HFFc6 (cell line): ENCODE results near the gene EHBP1L1. TPM values are rescaled to one million over a fixed set of nuclear protein-coding genes. Genes with fewer than 3 reads are reported as not detected.

Experiments
- DNase-seq: peaks from one replicate; pipeline ENCODE4 v3.0.0-alpha.2; 2018
- H3K27ac Mint-ChIP-seq: 2 replicates; pipeline ENCODE4 v1.8.0; 2020; ENCODE audit warnings: mild to moderate bottlenecking, mixed read lengths
- H3K27me3 Mint-ChIP-seq: 2 replicates; pipeline ENCODE4 v1.8.0; 2021; ENCODE audit warnings: mild to moderate bottlenecking, moderate library complexity, mixed read lengths; ENCODE audit not compliant: insufficient read depth
- H3K36me3 Mint-ChIP-seq: 2 replicates; pipeline ENCODE4 v1.8.0; 2021; ENCODE audit warnings: low read depth, mixed read lengths
- H3K4me1 Mint-ChIP-seq: 2 replicates; pipeline ENCODE4 v1.8.0; 2020; ENCODE audit warnings: low read depth, mixed read lengths
- H3K4me3 Mint-ChIP-seq: 2 replicates; pipeline ENCODE4 v1.8.0; 2020; ENCODE audit warnings: mild to moderate bottlenecking, moderate library complexity, mixed read lengths
- H3K9me3 Mint-ChIP-seq: 2 replicates; pipeline ENCODE4 v1.8.0; 2020; ENCODE audit warnings: mild to moderate bottlenecking, mixed read lengths
- CTCF ChIP-seq: fragments of 200-600 bp; sonication (generic); IDR thresholded peaks from 2 replicates; pipeline ENCODE4 v1.5.0; 2021; ENCODE audit warnings: antibody characterized with exemption, mild to moderate bottlenecking
- total RNA-seq, 6 experiments: library from RNA; stranded (reverse); fragmentation: NEBNext Ultra II Directional; extraction: Animal tissue kit (Norgen Biotek cat#: 25700); gene quantifications; 2 replicates in 1 of 6; 3 replicates in 5 of 6; pipeline ENCODE4 v1.2.3, GENCODE V29; 2021

The EHBP1L1 gene
- total RNA-seq, 6 experiments from 2014 or later, result 47.5 to 69.3 (median 61.3) TPM

- peaks cover 7% of the 10 kb centered on the region for H3K4me1 Mint-ChIP-seq
- TF ChIP-seq CTCF, result no peak
- DNase-seq, result no peak
- no peak overlapping the region for H3K27ac Mint-ChIP-seq
- peaks cover 4% of the 10 kb centered on the region; the same call in 1 of the 2 replicates for H3K36me3 Mint-ChIP-seq
- peaks cover 4% of the 10 kb centered on the region; the same call in 1 of the 2 replicates for H3K27me3 Mint-ChIP-seq
- H3K9me3 Mint-ChIP-seq, result no peaks in the 10 kb centered on the region
- no peak overlapping the region for H3K4me3 Mint-ChIP-seq
These were observed 17.1 kb downstream of the EHBP1L1 start for GRCh38 chr11:65592858-65593517.

DNA sequence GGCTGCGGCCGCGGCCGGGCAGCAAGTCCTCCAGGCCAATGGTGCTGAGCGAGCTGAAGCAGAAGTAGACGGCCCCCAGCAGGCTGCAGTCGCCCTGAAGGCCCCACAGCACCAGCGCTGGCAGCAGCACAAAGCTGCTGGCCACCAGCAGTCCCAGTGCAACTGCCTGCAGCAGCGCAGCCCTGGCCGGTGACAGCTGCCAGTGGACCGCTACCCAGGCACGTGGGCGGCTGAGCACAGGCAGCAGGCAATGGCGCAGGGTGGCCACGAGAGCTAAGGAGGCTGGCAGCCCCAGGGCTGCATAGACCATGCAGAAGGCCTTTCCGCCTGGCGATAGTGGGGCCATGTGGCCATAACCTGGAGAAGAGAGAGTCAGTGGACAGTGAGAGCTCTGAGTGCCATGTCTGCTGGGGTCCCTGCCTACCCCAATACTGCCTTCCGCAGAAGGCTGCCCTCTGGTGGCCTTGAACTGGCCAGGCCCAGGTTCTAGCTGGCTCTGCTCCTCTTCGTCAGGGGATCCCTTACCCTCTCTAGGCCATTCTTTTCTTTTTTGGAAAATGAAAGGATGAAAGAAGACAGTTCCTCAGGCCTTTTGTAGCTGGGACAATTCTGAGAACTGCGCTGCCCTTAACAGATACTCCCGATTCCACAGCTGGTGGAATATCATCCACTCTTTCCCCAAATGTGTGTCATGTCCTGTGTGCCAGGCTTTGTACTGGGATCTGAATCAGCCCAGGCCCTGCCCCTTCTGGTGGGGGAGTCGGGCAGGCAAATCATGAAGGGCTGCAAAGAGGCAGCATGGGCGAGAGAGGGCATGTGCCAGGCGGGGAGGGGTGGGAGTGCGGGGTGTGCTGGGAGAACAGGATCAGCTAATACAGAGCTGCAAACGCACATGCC is 17.9 kb downstream of the EHBP1L1 start:
- Mint-ChIP-seq H3K27me3 (peaks cover 4% of the 10 kb centered on the region; the same call in 1 of the 2 replicates), H3K27ac (no peak overlapping the region), H3K4me3 (no peak overlapping the region), H3K4me1 (no peaks in the 10 kb centered on the region), H3K9me3 (no peaks in the 10 kb centered on the region), H3K36me3 (peaks cover 4% of the 10 kb centered on the region; the same call in 1 of the 2 replicates)
- no peak for DNase-seq
- TF ChIP-seq CTCF, result peak; percentile 83

DNA sequence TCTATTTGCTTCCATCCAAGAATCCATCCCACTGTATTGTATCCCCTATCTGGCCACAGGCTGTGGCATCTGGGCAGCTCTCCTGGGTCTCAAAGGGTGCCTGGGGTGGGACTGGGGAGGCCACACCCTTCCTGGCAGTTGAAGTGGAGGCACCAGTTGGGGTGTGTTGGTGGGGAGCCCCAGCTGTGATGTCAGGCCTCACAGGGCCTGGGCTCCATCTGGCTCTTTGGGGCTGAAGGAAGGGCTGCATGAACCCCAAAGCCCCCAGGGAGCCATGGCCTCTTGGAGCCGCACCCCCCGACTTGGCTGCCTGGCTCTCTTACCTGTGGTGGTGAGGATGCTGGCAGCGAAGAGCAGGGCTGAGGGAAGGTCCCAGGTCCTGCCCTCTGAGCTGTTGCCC is 19.3 kb downstream of the EHBP1L1 start:
- TF ChIP-seq CTCF, result no peak
- no peak for DNase-seq
- H3K4me1 Mint-ChIP-seq, result no peaks in the 10 kb centered on the region
- H3K36me3 Mint-ChIP-seq, result peaks cover 4% of the 10 kb centered on the region; the same call in 1 of the 2 replicates
- peaks cover 4% of the 10 kb centered on the region; the same call in 1 of the 2 replicates for H3K27me3 Mint-ChIP-seq
- no peaks in the 10 kb centered on the region for H3K9me3 Mint-ChIP-seq
- peak overlapping the region; percentile 2; the same call in 1 of the 2 replicates for H3K27ac Mint-ChIP-seq
- no peak overlapping the region for H3K4me3 Mint-ChIP-seq

- H3K36me3 Mint-ChIP-seq, result peaks cover under 1% of the 10 kb centered on the region; the same call in 1 of the 2 replicates
- no peak for DNase-seq
- TF ChIP-seq CTCF, result no peak
- H3K4me3 Mint-ChIP-seq, result no peak within 1 kb of the TSS
- H3K4me1 Mint-ChIP-seq, result no peaks in the 10 kb centered on the region
- H3K27me3 Mint-ChIP-seq, result peaks cover 4% of the 10 kb centered on the region; the same call in 1 of the 2 replicates
- H3K9me3 Mint-ChIP-seq, result no peaks in the 10 kb centered on the region
- peak within 1 kb of the TSS; percentile 2; the same call in 1 of the 2 replicates for H3K27ac Mint-ChIP-seq
These were observed 19.9 kb downstream of the EHBP1L1 start, which contains the start of gene KCNK7 for GRCh38 chr11:65595543-65596281. Gene KCNK7 (minus strand): TSS chr11:65595800. CDS start chr11:65595772, 28 bp downstream.

- H3K9me3 Mint-ChIP-seq, result no peaks in the 10 kb centered on the region
- peaks cover 5% of the 10 kb centered on the region; the same call in 1 of the 2 replicates for H3K36me3 Mint-ChIP-seq
- TF ChIP-seq CTCF, result no peak
- peaks cover 4% of the 10 kb centered on the region; the same call in 1 of the 2 replicates for H3K27me3 Mint-ChIP-seq
- H3K4me3 Mint-ChIP-seq, result no peak overlapping the region
- no peak for DNase-seq
- H3K27ac Mint-ChIP-seq, result no peak overlapping the region
- no peaks in the 10 kb centered on the region for H3K4me1 Mint-ChIP-seq
These were observed 20.7 kb downstream of the EHBP1L1 start for GRCh38 chr11:65596520-65596919.
